Measurements from ENCODE around the gene FAM240B. TPM values are rescaled to one million over a fixed set of nuclear protein-coding genes. Genes with fewer than 3 reads are reported as not detected.

The FAM240B gene
- total and polyA plus RNA-seq, 9 of the 15 experiments (the other 6 are each of a cell fraction or from before 2014, with no cell fraction given), result not detected

- no peak for TF ChIP-seq THRAP3 (IDR thresholded peaks at IDR 0.05; ENCODE audit: borderline replicate concordance)
Observed at GRCh38 chr9:38744484-38744883, 24.6 kb upstream of the FAM240B start (continued).

- ChIA-PET POLR2A (no interaction called here), CTCF (ENCODE audit: low intra/inter-chr PET ratio) (no interaction called here)
- H3K9me3 ChIP-seq (replicated peaks; ENCODE audit: control insufficient read depth, insufficient read depth, low read depth, low read length), result no peaks in the 10 kb centered on the region
- H3K4me3 ChIP-seq, result no peak overlapping the region
- no peaks in the 10 kb centered on the region for H3K36me3 ChIP-seq (ENCODE audit: control insufficient read depth, insufficient read depth, low read length)
- 0% methylated on average over 2 of the region's 2 CpGs for WGBS (ENCODE audit: insufficient coverage, low coverage, missing lambda C conversion rate)
- no peak overlapping the region for H3K9ac ChIP-seq (ENCODE audit: insufficient read depth in 1 of 2, low read depth in 2 of 2, low read length in 2 of 2)
- H3K27ac ChIP-seq (ENCODE audit: extremely low read depth, low read depth, low read length), result no peak overlapping the region
- in situ Hi-C loops (cut with MboI) (no loop called here), intact Hi-C loops (cut with micrococcal nuclease) (no loop called here)
- DNase-seq (ENCODE audit: extremely low read depth in 1 of 4, low spot score in 3 of 4), result no peak
- no peaks in the 10 kb centered on the region for H3K79me2 ChIP-seq (ENCODE audit: control insufficient read depth, insufficient read depth, low read length)
- TF ChIP-seq PHTF2 (CRISPR knock-in tag; IDR thresholded peaks at IDR 0.05), result no peak
- TF ChIP-seq NR3C1 (CRISPR knock-in tag; IDR thresholded peaks at IDR 0.05), result no peak
- TF ChIP-seq ARHGAP35 (IDR thresholded peaks at IDR 0.05; ENCODE audit: partially characterized antibody), result no peak
- TF ChIP-seq ZNF778 (CRISPR knock-in tag; IDR thresholded peaks at IDR 0.05), result no peak
- no peak for TF ChIP-seq ZNF77 (CRISPR knock-in tag; IDR thresholded peaks at IDR 0.05)
- no peak for TF ChIP-seq ZNF232 (CRISPR knock-in tag; IDR thresholded peaks at IDR 0.05)
- no peak for TF ChIP-seq PRPF4 (IDR thresholded peaks at IDR 0.05; ENCODE audit: insufficient read depth, low read depth, low read length, poor library complexity, severe bottlenecking)
- no peak for TF ChIP-seq KDM4B (IDR thresholded peaks at IDR 0.05; ENCODE audit: borderline replicate concordance in 2 of 2, low read depth in 1 of 2)
- no peak for TF ChIP-seq BDP1 (IDR thresholded peaks at IDR 0.05; ENCODE audit: insufficient read depth, insufficient read length)
- no peak for TF ChIP-seq FOXA3 (CRISPR knock-in tag; conservative IDR thresholded peaks at IDR 0.05 in 1 of 2, IDR thresholded peaks at IDR 0.05 in 1 of 2)
- TF ChIP-seq ZBTB12 (CRISPR knock-in tag; IDR thresholded peaks at IDR 0.05), result no peak
- H4K20me1 ChIP-seq (replicated peaks; ENCODE audit: control insufficient read depth, insufficient read depth, low read length), result no peaks in the 10 kb centered on the region
- no peak overlapping the region for H3K4me2 ChIP-seq (ENCODE audit: insufficient read depth, low read length)
- no peaks in the 10 kb centered on the region for H3K4me1 ChIP-seq (replicated peaks in 1 of 2; ENCODE audit: control insufficient read depth in 2 of 2, insufficient read depth in 2 of 2, low read length in 2 of 2)
- no peak for ATAC-seq
- peaks cover 2 to 13% of the 10 kb centered on the region in 2 experiments; a peak in 1 of 5 replicates for H3K27me3 ChIP-seq (ENCODE audit: control insufficient read depth in 2 of 2, insufficient read depth in 2 of 2, low read length in 2 of 2)
- H3K9me1 ChIP-seq (ENCODE audit: control insufficient read depth, insufficient read depth, low read length), result no peaks in the 10 kb centered on the region
- no peak overlapping the region for H2AFZ ChIP-seq (ENCODE audit: low read depth, low read length)
- FAIRE-seq, result no peak
- no TSS peak for BruUV-seq (replicated peaks)
Observed at GRCh38 chr9:38737246-38737645, 17.3 kb upstream of the FAM240B start.

All from K562 (cell line).